Measurements from ENCODE around the gene TMEM132D. TPM values are rescaled to one million over a fixed set of nuclear protein-coding genes. Genes with fewer than 3 reads are reported as not detected.

TMEM132D gene
- total and polyA plus RNA-seq, 2 of the 4 experiments (the other 2 are of a cell fraction) = not detected

DNA sequence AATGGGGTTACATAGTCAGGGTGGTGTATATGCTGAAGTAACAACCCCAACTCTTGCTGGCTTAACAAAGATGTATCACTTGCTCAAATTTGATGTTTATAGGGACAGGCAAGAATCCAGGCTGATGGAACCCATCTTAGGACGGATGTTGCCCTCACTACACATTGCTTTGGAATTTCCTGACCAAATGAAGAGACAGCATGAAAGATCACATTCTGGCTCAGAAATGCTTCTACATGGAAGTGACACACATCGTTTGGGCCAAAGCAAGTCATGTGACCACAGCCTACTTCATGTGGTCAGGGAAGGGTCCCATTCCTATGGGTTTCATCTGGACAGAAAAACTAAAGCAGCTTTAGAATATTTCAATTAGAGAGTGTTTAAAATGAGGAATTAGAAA, 345.8 kb downstream of the TMEM132D start:
- Histone ChIP-seq H2AK9ac (replicated peaks; ENCODE audit: low read depth, low read length, poor library complexity) (no peak overlapping the region), H4K8ac (ENCODE audit: low read depth in 2 of 2, low read length in 2 of 2) (no peak overlapping the region), H2BK5ac (ENCODE audit: low read depth, low read length, poor library complexity, severe bottlenecking) (no peak overlapping the region), H3K14ac (replicated peaks; ENCODE audit: low read depth, low read length) (no peak overlapping the region), H4K20me1 (ENCODE audit: insufficient read depth, low read length) (no peaks in the 10 kb centered on the region), H2BK15ac (ENCODE audit: low read depth, low read length) (no peak overlapping the region), H3K4me2 (ENCODE audit: low read depth, low read length) (no peak overlapping the region), H3K4me3 (ENCODE audit: insufficient read depth, low read depth, low read length) (no peak overlapping the region), H2BK20ac (ENCODE audit: low read depth, low read length) (no peak overlapping the region), H2AFZ (replicated peaks; ENCODE audit: low read length, poor library complexity) (no peak overlapping the region), H3K27ac (ENCODE audit: insufficient read depth, low read length) (no peak overlapping the region), H3K56ac (ENCODE audit: extremely low read depth, insufficient read depth, low read length) (no peak overlapping the region), H3K4me1 (ENCODE audit: control insufficient read depth, insufficient read depth, low read length) (no peaks in the 10 kb centered on the region), H3K18ac (ENCODE audit: low read depth, low read length) (no peak overlapping the region), H3K36me3 (ENCODE audit: control insufficient read depth, insufficient read depth, low read length) (no peaks in the 10 kb centered on the region), H4K91ac (ENCODE audit: insufficient read depth, low read depth, low read length) (no peak overlapping the region), H2AK5ac (ENCODE audit: low read depth, low read length) (no peak overlapping the region), H3K9ac (ENCODE audit: low read depth, low read length) (no peak overlapping the region), H3K4ac (ENCODE audit: low read depth, low read length) (no peak overlapping the region), H3K9me3 (ENCODE audit: control insufficient read depth, insufficient read depth, low read length) (peaks cover 27% of the 10 kb centered on the region), H4K5ac (ENCODE audit: low read depth, low read length) (no peak overlapping the region), H2BK120ac (ENCODE audit: low read depth, low read length) (no peak overlapping the region), H3K23ac (ENCODE audit: low read depth, low read length) (no peak overlapping the region), H3K9me1 (ENCODE audit: insufficient read depth, low read length) (no peaks in the 10 kb centered on the region), H3K27me3 (ENCODE audit: control insufficient read depth, insufficient read depth, low read length) (no peaks in the 10 kb centered on the region), H3K79me1 (ENCODE audit: low read depth in 1 of 2, low read length in 2 of 2) (no peaks in the 10 kb centered on the region)
- DNase-seq = no peak
- dilution Hi-C loops (cut with HindIII; ENCODE audit: low sequenced_read_pairs, unreplicated experiment) (no loop called here), intact Hi-C loops (cut with micrococcal nuclease) (no loop called here), in situ Hi-C loops (cut with MboI; ENCODE audit: low sequenced_read_pairs) (no loop called here)
- TF ChIP-seq RFX5 (IDR thresholded peaks at IDR 0.05; ENCODE audit: low read depth, low read length) = no peak
- TF ChIP-seq MAZ (IDR thresholded peaks at IDR 0.05; ENCODE audit: borderline replicate concordance, low read depth, low read length) = no peak
- TF ChIP-seq, protein P1, sequence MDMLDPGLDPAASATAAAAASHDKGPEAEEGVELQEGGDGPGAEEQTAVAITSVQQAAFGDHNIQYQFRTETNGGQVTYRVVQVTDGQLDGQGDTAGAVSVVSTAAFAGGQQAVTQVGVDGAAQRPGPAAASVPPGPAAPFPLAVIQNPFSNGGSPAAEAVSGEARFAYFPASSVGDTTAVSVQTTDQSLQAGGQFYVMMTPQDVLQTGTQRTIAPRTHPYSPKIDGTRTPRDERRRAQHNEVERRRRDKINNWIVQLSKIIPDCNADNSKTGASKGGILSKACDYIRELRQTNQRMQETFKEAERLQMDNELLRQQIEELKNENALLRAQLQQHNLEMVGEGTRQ (IDR thresholded peaks at IDR 0.05; ENCODE audit: low read depth, low read length) = no peak
- TF ChIP-seq, protein P2, sequence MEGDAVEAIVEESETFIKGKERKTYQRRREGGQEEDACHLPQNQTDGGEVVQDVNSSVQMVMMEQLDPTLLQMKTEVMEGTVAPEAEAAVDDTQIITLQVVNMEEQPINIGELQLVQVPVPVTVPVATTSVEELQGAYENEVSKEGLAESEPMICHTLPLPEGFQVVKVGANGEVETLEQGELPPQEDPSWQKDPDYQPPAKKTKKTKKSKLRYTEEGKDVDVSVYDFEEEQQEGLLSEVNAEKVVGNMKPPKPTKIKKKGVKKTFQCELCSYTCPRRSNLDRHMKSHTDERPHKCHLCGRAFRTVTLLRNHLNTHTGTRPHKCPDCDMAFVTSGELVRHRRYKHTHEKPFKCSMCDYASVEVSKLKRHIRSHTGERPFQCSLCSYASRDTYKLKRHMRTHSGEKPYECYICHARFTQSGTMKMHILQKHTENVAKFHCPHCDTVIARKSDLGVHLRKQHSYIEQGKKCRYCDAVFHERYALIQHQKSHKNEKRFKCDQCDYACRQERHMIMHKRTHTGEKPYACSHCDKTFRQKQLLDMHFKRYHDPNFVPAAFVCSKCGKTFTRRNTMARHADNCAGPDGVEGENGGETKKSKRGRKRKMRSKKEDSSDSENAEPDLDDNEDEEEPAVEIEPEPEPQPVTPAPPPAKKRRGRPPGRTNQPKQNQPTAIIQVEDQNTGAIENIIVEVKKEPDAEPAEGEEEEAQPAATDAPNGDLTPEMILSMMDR (conservative IDR thresholded peaks at IDR 0.05; ENCODE audit: low read depth, low read length) = no peak
- no peak for TF ChIP-seq CHD1 (IDR thresholded peaks at IDR 0.05; ENCODE audit: low read depth, low read length)
- TF ChIP-seq POLR2A (IDR thresholded peaks at IDR 0.05; ENCODE audit: low read depth, low read length) = no peak
- 14% methylated on average over 1 of the region's 2 CpGs; no CpG with 5 or more reads in 1 of the 2 experiments for WGBS, 2 experiments (ENCODE audit: extremely low coverage in 2 of 2, insufficient read length in 1 of 2)
- no TSS peak for BruUV-seq (replicated peaks)
- POLR2A ChIA-PET (ENCODE audit: unreplicated experiment) = no interaction called here
- no peak for ATAC-seq (ENCODE audit: low read depth)
- CTCF ChIA-PET = no interaction called here
